GM12878 (cell line): ENCODE measurements around the gene PLGRKT. TPM values are rescaled to one million over a fixed set of nuclear protein-coding genes. Genes with fewer than 3 reads are reported as not detected.

ENCODE experiments used
- ATAC-seq: fragments of 200-7000 bp; cut with Tn5 transposase; 3 replicates; pipeline ENCODE4 v1.9.1; 2020; ENCODE audit warnings: mild to moderate bottlenecking, moderate library complexity
- BruUV-seq: library from RNA; stranded (reverse); fragments of 400-500 nt; replicated peaks from 2 replicates; lab custom pipeline; 2021; lab: Mats Ljungman, UMichigan
- CTCF ChIA-PET: fragments of 300-600 bp; sonication (Branson Sonifier 250); formaldehyde crosslinking; extraction: SDS; loops from one replicate; lab custom pipeline; 2021; ENCODE audit warnings: inconsistent platforms; lab: Yijun Ruan, JAX
- POLR2A ChIA-PET: fragments of 350-600 bp; formaldehyde crosslinking; extraction: SDS; loops from one replicate; lab custom pipeline; 2021; ENCODE audit warnings: inconsistent platforms; lab: Charles Lee
- RAD21 ChIA-PET: fragments of 300-600 bp; sonication (Branson Sonifier 250); formaldehyde crosslinking; loops from one replicate; lab custom pipeline; 2023; ENCODE audit warnings: antibody characterized with exemption; ENCODE audit not compliant: unreplicated experiment; lab: Charles Lee
- SMC1A ChIA-PET: fragments of 300-600 bp; sonication (Branson Sonifier 250); formaldehyde crosslinking; loops from one replicate; lab custom pipeline; 2023; ENCODE audit not compliant: unreplicated experiment, uncharacterized antibody; lab: Charles Lee
- DNase-seq: peaks from one replicate; pipeline ENCODE4 v3.0.0-alpha.2; 2011; ENCODE audit warnings: low read depth, low spot score
- FAIRE-seq: peaks from 3 replicates; lab custom pipeline; 2011; peaks lifted over from hg19 to GRCh38; lab: Jason Lieb, UNC
- H2AFZ ChIP-seq: 2 replicates; pipeline ENCODE4 v1.6.0; 2011; ENCODE audit warnings: low read depth, low read length, control low read depth; ENCODE audit not compliant: control insufficient read depth
- H3K27ac ChIP-seq: 2 replicates; pipeline ENCODE4 v1.5.1; 2011; ENCODE audit warnings: control low read depth; ENCODE audit not compliant: control insufficient read depth, insufficient read depth
- H3K27me3 ChIP-seq, 2 experiments: replicated peaks in 1 of 2; 2 replicates each; pipeline versions ENCODE4 v1.6.0 to v1.6.1; 2011; ENCODE audit warnings: low read length in 1 of 2; ENCODE audit not compliant: control insufficient read depth in 2 of 2, insufficient read depth in 2 of 2
- H3K36me3 ChIP-seq, 2 experiments: 2 replicates each; pipeline ENCODE4 v1.5.1; 2011; ENCODE audit warnings: low read length in 1 of 2; ENCODE audit not compliant: control insufficient read depth in 2 of 2, insufficient read depth in 2 of 2
- H3K4me1 ChIP-seq: 2 replicates; pipeline ENCODE4 v1.6.1; 2011; ENCODE audit warnings: mild to moderate bottlenecking, low read length, moderate library complexity, mixed read lengths; ENCODE audit not compliant: control insufficient read depth, insufficient read depth
- H3K4me2 ChIP-seq: 2 replicates; pipeline ENCODE4 v1.6.0; 2011; ENCODE audit warnings: control low read depth; ENCODE audit not compliant: control insufficient read depth, insufficient read depth
- H3K4me3 ChIP-seq: fragments of 200-600 bp; sonication (generic); 2 replicates; pipeline ENCODE4 v1.5.1; 2016
- H3K79me2 ChIP-seq: 2 replicates; pipeline ENCODE4 v1.6.0; 2011; ENCODE audit warnings: low read length; ENCODE audit not compliant: control insufficient read depth, insufficient read depth
- H3K9ac ChIP-seq: 2 replicates; pipeline ENCODE4 v1.8.0; 2011; ENCODE audit warnings: low read length, control low read depth, mixed read lengths; ENCODE audit not compliant: control insufficient read depth, insufficient read depth
- H3K9me3 ChIP-seq: replicated peaks from 3 replicates; pipeline ENCODE4 v1.5.1; 2011; ENCODE audit warnings: mild to moderate bottlenecking, low read length; ENCODE audit not compliant: control insufficient read depth, insufficient read depth
- H4K20me1 ChIP-seq: 2 replicates; pipeline ENCODE4 v1.6.0; 2011; ENCODE audit not compliant: control insufficient read depth, insufficient read depth
- EGR1 ChIP-seq, 2 experiments: IDR thresholded peaks; 1 replicate in 1 of 2; 2 replicates in 1 of 2; pipeline ENCODE4 v1.6.1; 2011 to 2012; ENCODE audit warnings: low read depth in 2 of 2, low read length in 2 of 2, borderline replicate concordance in 1 of 2, mild to moderate bottlenecking in 1 of 2, moderate library complexity in 1 of 2
- EP300 ChIP-seq, 2 experiments: fragments of 150-350 bp in 1 of 2; IDR thresholded peaks; 2 replicates each; pipeline ENCODE4 v1.6.1; 2011 to 2012; ENCODE audit warnings: low read depth in 2 of 2, low read length in 2 of 2, borderline replicate concordance in 1 of 2, improper control_type of control experiment in 1 of 2, inconsistent platforms in 1 of 2; ENCODE audit not compliant: control insufficient read depth in 1 of 2
- EZH2 ChIP-seq: IDR thresholded peaks from 2 replicates; pipeline ENCODE4 v1.6.1; 2012; ENCODE audit warnings: low read depth, mild to moderate bottlenecking, control low read depth, inconsistent platforms, low read length, borderline replicate concordance; ENCODE audit not compliant: control insufficient read depth
- IKZF1 ChIP-seq: fragments of 450-650 bp; conservative IDR thresholded peaks from 2 replicates; pipeline ENCODE4 v1.6.1; 2017; ENCODE audit warnings: antibody characterized with exemption, mild to moderate bottlenecking
- IKZF2 ChIP-seq, 2 experiments: fragments of 450-650 bp; IDR thresholded peaks; 2 replicates each; pipeline ENCODE4 v1.6.1; 2017; ENCODE audit warnings: mild to moderate bottlenecking in 2 of 2, moderate library complexity in 2 of 2
- NFIC ChIP-seq: IDR thresholded peaks from 2 replicates; pipeline ENCODE4 v1.6.1; 2012; ENCODE audit warnings: low read depth, mild to moderate bottlenecking, inconsistent platforms, low read length, moderate library complexity
- NR2F1 ChIP-seq: fragments of 450-650 bp; conservative IDR thresholded peaks from 2 replicates; pipeline ENCODE4 v1.6.1; 2017; ENCODE audit warnings: mild to moderate bottlenecking
- POU2F2 ChIP-seq: IDR thresholded peaks from 3 replicates; pipeline ENCODE4 v1.6.1; 2011; ENCODE audit warnings: low read depth, mild to moderate bottlenecking, low read length, borderline replicate concordance
- SMARCA5 ChIP-seq: fragments of 450-650 bp; IDR thresholded peaks from 2 replicates; pipeline ENCODE4 v1.6.1; 2017; ENCODE audit warnings: mild to moderate bottlenecking
- SUZ12 ChIP-seq: fragments of 200-600 bp; sonication (generic); IDR thresholded peaks from one replicate; pipeline ENCODE4 v1.6.1; 2018; ENCODE audit warnings: antibody characterized with exemption, mild to moderate bottlenecking; ENCODE audit not compliant: unreplicated experiment
- TAF1 ChIP-seq: IDR thresholded peaks from 2 replicates; pipeline ENCODE4 v1.6.1; 2011; ENCODE audit warnings: mild to moderate bottlenecking, low read depth, low read length, borderline replicate concordance
- TBL1XR1 ChIP-seq: IDR thresholded peaks from 2 replicates; pipeline ENCODE4 v1.6.1; 2012; ENCODE audit warnings: low read depth, low read length, improper control_type of control experiment
- ZNF207 ChIP-seq: fragments of 450-650 bp; IDR thresholded peaks from 2 replicates; pipeline ENCODE4 v1.6.1; 2014; ENCODE audit warnings: antibody characterized with exemption, mild to moderate bottlenecking, borderline replicate concordance
- ZSCAN29 ChIP-seq: fragments of 450-650 bp; IDR thresholded peaks from 2 replicates; pipeline ENCODE4 v1.6.1; 2017; ENCODE audit warnings: mild to moderate bottlenecking, moderate library complexity
- whole genome bisulfite sequencing: methylation state at CpG from one replicate; pipeline ENCODE4 v1.1.6; 2016; ENCODE audit warnings: low lambda C conversion rate; ENCODE audit not compliant: insufficient replicate concordance, insufficient coverage; ENCODE audit errors: missing lambda C conversion rate; 5-methylcytosine and 5-hydroxymethylcytosine counted together
- in situ Hi-C: fragments of 300-500 bp; cut with MboI; formaldehyde crosslinking; loops from 9 replicates; pipeline ENCODE4 v1.14.3; 2018; ENCODE audit warnings: mixed read lengths
- intact Hi-C: fragments of 100-400 bp; cut with micrococcal nuclease; formaldehyde crosslinking; loops from one replicate; pipeline ENCODE4 v1.14.2; 2022; ENCODE audit not compliant: unreplicated experiment
- polyA plus RNA-seq, 11 experiments: library from polyadenylated mRNA; depleted of rRNA in 4 of 11; unstranded in 6 of 11; stranded (reverse) in 5 of 11; fragments of >200 nt; fragmentation: Nextera tagmentation in 4 of 11; fragmentation: Illumina TruSeq in 1 of 11; extraction: Ambion mirVana in 4 of 11; extraction: Trizol in 1 of 11; gene quantifications; 1 replicate in 1 of 11; 2 replicates in 10 of 11; pipeline versions ENCODE4 v1.2.1 to v1.2.3, GENCODE V29; 2011 to 2016; ENCODE audit warnings: inconsistent platforms in 2 of 11, missing spikeins in 2 of 11, low read depth in 1 of 11
- total RNA-seq, 4 experiments: library from RNA; depleted of rRNA in 3 of 4; stranded (reverse); fragments of >200 nt in 3 of 4; fragmentation: Illumina TruSeq in 1 of 4; extraction: Trizol in 1 of 4; gene quantifications; 2 replicates each; pipeline versions ENCODE4 v1.2.1 to v1.2.3, GENCODE V29; 2013 to 2021
- TF ChIP-seq, protein P1 (sequence below): fragments of 450-650 bp; IDR thresholded peaks from 2 replicates; pipeline ENCODE4 v1.6.1; 2017; ENCODE audit warnings: mild to moderate bottlenecking, moderate library complexity
- TF ChIP-seq, protein P2 (sequence below): IDR thresholded peaks from 2 replicates; pipeline ENCODE4 v1.6.1; 2011; ENCODE audit warnings: borderline replicate concordance, low read depth, mild to moderate bottlenecking, moderate library complexity, mixed read lengths, low read length; ENCODE audit not compliant: insufficient read depth; ENCODE audit errors: extremely low read length
- TF ChIP-seq, protein P3 (sequence below): fragments of 450-650 bp; IDR thresholded peaks from 2 replicates; pipeline ENCODE4 v1.6.1; 2017; ENCODE audit warnings: antibody characterized with exemption, mild to moderate bottlenecking, moderate library complexity

The PLGRKT gene
- total and polyA plus RNA-seq, 10 of the 15 experiments (the other 5 are each of a cell fraction or from before 2014, with no cell fraction given), result 25.2 to 72.3 (median 38.4) TPM

DNA sequence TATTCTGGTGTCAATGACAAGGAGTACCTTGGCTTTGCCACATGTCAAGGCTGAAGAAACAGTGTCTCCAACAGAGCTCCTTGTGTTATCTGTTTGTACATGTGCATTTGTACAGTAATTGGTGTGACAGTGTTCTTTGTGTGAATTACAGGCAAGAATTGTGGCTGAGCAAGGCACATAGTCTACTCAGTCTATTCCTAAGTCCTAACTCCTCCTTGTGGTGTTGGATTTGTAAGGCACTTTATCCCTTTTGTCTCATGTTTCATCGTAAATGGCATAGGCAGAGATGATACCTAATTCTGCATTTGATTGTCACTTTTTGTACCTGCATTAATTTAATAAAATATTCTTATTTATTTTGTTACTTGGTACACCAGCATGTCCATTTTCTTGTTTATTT is 32.4 kb upstream of the PLGRKT start:
- Histone ChIP-seq H3K27ac (no peak overlapping the region), H3K79me2 (no peaks in the 10 kb centered on the region), H4K20me1 (no peaks in the 10 kb centered on the region), H3K4me3 (no peak overlapping the region), H3K9me3 (no peaks in the 10 kb centered on the region), H3K9ac (no peak overlapping the region), H3K4me1 (peaks cover 11% of the 10 kb centered on the region), H2AFZ (no peak overlapping the region), H3K4me2 (no peak overlapping the region), H3K36me3 (peaks cover 5 to 13% of the 10 kb centered on the region in 2 experiments), H3K27me3 (no peaks in the 10 kb centered on the region)
- intact Hi-C loops, result no loop called here
- CTCF ChIA-PET, result interaction anchor here (0.9 to 1.3 kb wide), 2 partner anchors 10 to 76 kb away, joined by 3 read pairs; no protein-coding TSS in a partner anchor
- WGBS, result 95% methylated on average over 1 of the region's 1 CpG
- peak; percentile 47 for FAIRE-seq
- POLR2A ChIA-PET, result no interaction called here
- BruUV-seq, result no TSS peak
- no peak for DNase-seq
- SMC1A ChIA-PET, result interaction anchor here (0.7 kb wide), 1 partner anchor 41 kb away, joined by 3 read pairs; no protein-coding TSS in a partner anchor
- ATAC-seq, result peak; percentile 32
- in situ Hi-C loops, result no loop called here
- RAD21 ChIA-PET, result interaction anchor here (1.0 to 1.3 kb wide), 4 partner anchors 9 to 48 kb away, joined by 3 to 5 read pairs (median 4); no protein-coding TSS in a partner anchor
- TF ChIP-seq POU2F2, result no peak
- no peak for TF ChIP-seq SUZ12
- TF ChIP-seq TAF1, result no peak
- TF ChIP-seq, protein P1, sequence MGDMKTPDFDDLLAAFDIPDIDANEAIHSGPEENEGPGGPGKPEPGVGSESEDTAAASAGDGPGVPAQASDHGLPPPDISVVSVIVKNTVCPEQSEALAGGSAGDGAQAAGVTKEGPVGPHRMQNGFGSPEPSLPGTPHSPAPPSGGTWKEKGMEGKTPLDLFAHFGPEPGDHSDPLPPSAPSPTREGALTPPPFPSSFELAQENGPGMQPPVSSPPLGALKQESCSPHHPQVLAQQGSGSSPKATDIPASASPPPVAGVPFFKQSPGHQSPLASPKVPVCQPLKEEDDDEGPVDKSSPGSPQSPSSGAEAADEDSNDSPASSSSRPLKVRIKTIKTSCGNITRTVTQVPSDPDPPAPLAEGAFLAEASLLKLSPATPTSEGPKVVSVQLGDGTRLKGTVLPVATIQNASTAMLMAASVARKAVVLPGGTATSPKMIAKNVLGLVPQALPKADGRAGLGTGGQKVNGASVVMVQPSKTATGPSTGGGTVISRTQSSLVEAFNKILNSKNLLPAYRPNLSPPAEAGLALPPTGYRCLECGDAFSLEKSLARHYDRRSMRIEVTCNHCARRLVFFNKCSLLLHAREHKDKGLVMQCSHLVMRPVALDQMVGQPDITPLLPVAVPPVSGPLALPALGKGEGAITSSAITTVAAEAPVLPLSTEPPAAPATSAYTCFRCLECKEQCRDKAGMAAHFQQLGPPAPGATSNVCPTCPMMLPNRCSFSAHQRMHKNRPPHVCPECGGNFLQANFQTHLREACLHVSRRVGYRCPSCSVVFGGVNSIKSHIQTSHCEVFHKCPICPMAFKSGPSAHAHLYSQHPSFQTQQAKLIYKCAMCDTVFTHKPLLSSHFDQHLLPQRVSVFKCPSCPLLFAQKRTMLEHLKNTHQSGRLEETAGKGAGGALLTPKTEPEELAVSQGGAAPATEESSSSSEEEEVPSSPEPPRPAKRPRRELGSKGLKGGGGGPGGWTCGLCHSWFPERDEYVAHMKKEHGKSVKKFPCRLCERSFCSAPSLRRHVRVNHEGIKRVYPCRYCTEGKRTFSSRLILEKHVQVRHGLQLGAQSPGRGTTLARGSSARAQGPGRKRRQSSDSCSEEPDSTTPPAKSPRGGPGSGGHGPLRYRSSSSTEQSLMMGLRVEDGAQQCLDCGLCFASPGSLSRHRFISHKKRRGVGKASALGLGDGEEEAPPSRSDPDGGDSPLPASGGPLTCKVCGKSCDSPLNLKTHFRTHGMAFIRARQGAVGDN, result no peak
- TF ChIP-seq EZH2, result no peak
- TF ChIP-seq ZNF207, result no peak
- no peak for TF ChIP-seq NR2F1
- TF ChIP-seq SMARCA5, result no peak
- TF ChIP-seq, protein P2, sequence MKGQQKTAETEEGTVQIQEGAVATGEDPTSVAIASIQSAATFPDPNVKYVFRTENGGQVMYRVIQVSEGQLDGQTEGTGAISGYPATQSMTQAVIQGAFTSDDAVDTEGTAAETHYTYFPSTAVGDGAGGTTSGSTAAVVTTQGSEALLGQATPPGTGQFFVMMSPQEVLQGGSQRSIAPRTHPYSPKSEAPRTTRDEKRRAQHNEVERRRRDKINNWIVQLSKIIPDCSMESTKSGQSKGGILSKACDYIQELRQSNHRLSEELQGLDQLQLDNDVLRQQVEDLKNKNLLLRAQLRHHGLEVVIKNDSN, result no peak
- TF ChIP-seq EGR1 (IDR thresholded peaks at IDR 0.05; ENCODE audit: borderline replicate concordance in 1 of 2, low read depth in 2 of 2, low read length in 2 of 2), result no peak
- TF ChIP-seq ZSCAN29, result no peak
- no peak for TF ChIP-seq IKZF2 (IDR thresholded peaks at IDR 0.05)
- no peak for TF ChIP-seq IKZF1
- TF ChIP-seq NFIC, result no peak
- TF ChIP-seq EP300 (IDR thresholded peaks at IDR 0.05; ENCODE audit: borderline replicate concordance in 1 of 2, control insufficient read depth in 1 of 2, low read depth in 2 of 2, low read length in 2 of 2), result no peak
- TF ChIP-seq, protein P3, sequence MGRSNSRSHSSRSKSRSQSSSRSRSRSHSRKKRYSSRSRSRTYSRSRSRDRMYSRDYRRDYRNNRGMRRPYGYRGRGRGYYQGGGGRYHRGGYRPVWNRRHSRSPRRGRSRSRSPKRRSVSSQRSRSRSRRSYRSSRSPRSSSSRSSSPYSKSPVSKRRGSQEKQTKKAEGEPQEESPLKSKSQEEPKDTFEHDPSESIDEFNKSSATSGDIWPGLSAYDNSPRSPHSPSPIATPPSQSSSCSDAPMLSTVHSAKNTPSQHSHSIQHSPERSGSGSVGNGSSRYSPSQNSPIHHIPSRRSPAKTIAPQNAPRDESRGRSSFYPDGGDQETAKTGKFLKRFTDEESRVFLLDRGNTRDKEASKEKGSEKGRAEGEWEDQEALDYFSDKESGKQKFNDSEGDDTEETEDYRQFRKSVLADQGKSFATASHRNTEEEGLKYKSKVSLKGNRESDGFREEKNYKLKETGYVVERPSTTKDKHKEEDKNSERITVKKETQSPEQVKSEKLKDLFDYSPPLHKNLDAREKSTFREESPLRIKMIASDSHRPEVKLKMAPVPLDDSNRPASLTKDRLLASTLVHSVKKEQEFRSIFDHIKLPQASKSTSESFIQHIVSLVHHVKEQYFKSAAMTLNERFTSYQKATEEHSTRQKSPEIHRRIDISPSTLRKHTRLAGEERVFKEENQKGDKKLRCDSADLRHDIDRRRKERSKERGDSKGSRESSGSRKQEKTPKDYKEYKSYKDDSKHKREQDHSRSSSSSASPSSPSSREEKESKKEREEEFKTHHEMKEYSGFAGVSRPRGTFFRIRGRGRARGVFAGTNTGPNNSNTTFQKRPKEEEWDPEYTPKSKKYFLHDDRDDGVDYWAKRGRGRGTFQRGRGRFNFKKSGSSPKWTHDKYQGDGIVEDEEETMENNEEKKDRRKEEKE, result no peak
- no peak for TF ChIP-seq TBL1XR1
